GM12801 (cell line): ENCODE results near the gene GFI1B.

Experiments
- TF ChIP-seq, protein P1 (sequence below): IDR thresholded peaks from one replicate; pipeline ENCODE4 v1.5.1; 2011; ENCODE audit warnings: control low read depth; ENCODE audit not compliant: insufficient read length; ENCODE audit errors: extremely low read depth

Gene GFI1B

DNA sequence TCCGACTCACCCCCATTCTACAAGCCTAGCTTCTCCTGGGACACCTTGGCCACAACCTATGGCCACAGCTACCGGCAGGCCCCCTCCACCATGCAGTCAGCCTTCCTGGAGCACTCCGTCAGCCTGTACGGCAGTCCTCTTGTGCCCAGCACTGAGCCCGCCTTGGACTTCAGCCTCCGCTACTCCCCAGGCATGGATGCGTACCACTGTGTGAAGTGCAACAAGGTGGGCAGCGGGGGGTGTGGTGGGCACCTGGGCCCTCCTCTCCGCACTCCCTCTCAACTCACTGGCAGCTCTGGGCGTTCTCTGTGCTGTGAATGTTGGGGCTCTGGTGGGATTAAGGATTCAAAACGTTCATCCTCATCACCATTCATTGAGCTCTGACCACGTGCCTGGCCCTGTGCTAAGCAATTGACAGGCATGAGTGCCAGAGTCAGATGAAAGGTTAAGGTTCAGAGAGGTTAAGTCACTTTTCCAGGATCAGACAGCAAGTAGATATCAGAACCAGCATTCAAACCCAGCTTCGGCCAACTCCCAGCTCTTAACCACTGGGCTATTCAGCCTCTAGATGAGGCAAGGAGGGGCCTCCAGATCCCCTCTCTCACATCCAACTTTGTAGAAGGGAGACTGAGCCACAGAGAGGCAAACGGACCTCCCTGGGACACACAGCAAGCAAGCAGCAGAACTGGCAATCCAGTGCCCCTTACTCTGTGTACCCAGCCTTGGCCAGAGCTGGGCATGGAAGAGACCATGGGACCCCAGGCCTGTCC is 9.9 kb downstream of the GFI1B start:
- TF ChIP-seq, protein P1, sequence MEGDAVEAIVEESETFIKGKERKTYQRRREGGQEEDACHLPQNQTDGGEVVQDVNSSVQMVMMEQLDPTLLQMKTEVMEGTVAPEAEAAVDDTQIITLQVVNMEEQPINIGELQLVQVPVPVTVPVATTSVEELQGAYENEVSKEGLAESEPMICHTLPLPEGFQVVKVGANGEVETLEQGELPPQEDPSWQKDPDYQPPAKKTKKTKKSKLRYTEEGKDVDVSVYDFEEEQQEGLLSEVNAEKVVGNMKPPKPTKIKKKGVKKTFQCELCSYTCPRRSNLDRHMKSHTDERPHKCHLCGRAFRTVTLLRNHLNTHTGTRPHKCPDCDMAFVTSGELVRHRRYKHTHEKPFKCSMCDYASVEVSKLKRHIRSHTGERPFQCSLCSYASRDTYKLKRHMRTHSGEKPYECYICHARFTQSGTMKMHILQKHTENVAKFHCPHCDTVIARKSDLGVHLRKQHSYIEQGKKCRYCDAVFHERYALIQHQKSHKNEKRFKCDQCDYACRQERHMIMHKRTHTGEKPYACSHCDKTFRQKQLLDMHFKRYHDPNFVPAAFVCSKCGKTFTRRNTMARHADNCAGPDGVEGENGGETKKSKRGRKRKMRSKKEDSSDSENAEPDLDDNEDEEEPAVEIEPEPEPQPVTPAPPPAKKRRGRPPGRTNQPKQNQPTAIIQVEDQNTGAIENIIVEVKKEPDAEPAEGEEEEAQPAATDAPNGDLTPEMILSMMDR, result no peak

DNA sequence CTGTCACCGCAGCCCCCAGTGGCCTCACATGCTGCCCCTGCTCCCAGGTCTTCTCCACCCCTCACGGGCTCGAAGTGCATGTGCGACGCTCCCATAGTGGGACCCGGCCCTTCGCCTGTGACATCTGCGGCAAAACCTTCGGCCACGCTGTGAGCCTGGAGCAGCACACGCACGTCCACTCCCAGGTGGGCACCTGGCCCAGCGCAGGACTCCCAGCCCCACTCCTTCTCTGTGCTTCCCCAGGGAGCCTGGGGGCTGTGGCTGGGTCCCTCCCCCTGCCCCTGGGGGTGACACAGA is 10.5 kb downstream of the GFI1B start:
- TF ChIP-seq, protein P1, result no peak

DNA sequence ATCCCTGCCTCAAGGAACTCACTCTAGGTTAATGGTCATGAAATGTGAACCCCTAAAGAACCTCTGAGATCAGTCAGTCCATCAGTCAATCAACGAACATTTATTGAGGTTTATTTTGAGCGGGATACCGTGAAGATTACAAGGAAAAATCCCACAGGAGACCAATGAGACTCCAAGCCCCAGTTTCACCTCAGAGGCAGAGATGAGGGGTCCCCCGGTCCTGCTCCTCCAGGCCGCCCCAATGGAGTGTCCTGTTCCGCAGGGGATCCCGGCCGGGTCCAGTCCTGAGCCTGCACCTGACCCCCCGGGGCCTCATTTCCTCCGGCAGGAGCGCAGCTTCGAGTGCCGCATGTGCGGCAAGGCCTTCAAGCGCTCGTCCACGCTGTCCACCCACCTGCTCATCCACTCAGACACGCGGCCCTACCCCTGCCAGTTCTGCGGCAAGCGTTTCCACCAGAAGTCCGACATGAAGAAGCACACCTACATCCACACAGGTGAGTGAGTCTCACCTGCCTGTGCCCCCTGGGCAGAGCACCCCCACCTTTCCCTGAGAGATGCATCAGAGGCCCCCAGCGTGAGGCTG is 11.0 kb downstream of the GFI1B start:
- TF ChIP-seq, protein P1, result no peak

DNA sequence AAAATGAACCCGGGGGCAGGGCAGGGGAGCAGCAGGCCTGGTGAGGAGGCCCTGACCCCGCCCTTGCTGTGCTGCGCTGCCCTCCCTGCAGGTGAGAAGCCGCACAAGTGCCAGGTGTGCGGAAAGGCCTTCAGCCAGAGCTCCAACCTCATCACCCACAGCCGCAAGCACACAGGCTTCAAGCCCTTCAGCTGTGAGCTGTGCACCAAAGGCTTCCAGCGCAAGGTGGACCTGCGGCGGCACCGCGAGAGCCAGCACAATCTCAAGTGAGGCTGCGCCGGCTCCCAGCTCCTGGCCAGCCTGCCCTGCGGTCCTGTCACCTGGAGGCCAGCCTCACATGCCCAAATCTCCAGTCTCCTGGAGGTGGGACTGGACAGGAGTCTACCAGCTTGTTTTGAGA is 12.3 kb downstream of the GFI1B start:
- TF ChIP-seq, protein P1, result no peak

DNA sequence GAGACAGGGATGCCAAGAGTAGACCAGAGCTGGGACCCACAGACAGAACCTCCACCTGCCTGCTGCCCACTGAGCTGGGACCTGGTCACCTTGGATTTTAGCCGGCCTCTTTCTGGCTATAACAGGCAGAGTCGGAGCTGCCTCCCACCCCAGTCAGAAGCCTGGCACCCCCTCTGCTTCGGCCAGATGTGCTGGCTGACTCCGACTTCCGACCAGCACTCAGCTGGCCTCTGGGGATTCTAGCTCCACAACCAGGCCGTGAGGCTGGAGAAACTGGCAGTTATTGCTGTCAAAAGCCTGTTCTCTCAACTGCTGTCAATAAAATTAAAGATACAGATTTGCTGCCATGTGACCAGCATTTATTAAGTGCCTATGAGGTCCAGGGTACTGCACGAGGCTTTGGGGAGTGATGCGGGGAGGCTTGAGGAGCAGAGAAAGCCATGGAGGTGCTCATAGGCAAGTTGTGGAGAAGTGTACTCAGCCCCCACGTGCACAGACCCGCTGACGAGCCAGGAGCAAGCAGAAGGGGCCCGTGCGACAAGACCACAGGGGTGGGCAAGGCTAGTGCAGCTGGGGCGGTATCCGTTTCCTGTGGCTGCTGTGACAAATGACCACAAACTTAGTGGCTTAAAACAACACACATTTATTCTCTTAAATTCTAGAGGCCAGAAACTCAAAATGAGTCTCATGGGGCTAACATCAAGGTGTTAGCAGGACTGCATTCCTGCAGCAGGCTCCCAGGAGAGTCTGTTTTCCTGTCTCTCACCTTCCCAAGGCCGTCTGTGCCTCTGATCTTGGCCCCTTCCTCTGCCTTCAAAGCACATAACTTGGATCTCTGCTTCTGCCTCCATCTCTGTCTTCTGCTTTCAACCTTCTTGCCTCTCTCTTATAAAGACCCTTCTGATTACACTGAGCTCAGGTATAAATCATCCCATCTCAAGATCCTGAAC is 13.1 kb downstream of the GFI1B start:
- TF ChIP-seq, protein P1, result no peak

DNA sequence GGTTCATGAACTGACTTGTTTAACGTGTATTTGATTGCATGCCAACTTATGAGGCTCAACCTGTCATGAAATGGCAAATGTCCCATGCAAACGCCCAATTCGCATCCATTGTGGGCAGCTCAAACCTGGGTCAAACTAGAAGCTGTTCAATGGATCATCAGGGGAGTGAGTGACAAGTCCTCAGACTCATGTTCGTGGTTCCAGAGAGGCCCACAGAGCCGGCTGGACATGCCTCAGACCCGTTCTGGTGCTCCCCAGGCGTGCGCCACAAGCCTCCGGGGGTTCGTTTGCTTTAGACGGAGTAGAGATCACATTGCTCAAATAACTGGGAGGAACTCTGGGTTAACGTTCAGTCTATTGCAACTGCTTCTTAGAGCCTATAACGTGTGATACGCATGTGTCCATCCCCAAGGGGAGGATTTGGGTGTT is 15.0 kb downstream of the GFI1B start:
- TF ChIP-seq, protein P1, result no peak

DNA sequence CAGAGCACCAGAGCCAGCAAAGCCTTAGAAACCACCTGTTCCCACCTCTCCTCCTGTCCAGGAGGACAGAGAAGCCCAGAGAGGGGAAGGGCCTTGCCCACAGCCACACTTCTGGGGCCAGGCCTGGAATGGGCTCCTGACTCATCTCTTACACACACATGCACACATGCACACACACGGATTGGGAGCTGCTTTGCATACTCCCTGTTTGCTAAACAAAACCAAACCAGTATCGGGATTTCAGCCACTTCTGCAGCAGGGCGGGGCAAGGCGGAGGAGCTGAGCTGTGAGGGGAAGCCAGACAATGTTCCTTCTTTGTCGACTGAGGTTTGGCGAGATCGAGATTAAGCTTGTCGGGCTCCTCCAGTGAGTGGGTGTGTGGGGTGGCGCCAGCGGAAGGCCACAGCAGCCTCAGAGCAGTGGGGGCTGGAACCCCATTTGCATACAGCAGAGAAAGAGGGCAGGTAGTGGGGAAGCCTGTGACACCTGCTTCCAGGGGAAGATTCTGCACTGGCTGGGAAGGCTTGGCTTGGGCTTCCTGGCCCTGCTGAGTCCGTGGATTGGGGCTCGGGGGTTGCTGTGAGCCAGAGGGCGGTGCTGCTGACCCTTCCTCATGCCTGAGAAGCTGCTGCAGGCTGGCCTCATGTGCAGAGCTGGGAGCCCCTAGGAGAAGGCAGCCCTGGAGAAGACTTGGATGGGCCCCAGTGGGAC is 16.1 kb downstream of the GFI1B start:
- TF ChIP-seq, protein P1, result no peak
